Cerebellar nuclear complex (tissue), 1 donor: ENCODE results near the gene HMCN2.
A peak's percentile ranks its signal among the peaks of the same experiment; 100 is the strongest.
"Not testable (repeated sequence)": the region's sequence is repeated elsewhere in the genome, so short reads cannot be mapped to it uniquely, and the experiment has no call there.

Experiments
- DNase-seq, 2 experiments: peaks; one replicate each; lab custom pipeline; 2025; lab: John Stamatoyannopoulos, UW

HMCN2 gene

DNA sequence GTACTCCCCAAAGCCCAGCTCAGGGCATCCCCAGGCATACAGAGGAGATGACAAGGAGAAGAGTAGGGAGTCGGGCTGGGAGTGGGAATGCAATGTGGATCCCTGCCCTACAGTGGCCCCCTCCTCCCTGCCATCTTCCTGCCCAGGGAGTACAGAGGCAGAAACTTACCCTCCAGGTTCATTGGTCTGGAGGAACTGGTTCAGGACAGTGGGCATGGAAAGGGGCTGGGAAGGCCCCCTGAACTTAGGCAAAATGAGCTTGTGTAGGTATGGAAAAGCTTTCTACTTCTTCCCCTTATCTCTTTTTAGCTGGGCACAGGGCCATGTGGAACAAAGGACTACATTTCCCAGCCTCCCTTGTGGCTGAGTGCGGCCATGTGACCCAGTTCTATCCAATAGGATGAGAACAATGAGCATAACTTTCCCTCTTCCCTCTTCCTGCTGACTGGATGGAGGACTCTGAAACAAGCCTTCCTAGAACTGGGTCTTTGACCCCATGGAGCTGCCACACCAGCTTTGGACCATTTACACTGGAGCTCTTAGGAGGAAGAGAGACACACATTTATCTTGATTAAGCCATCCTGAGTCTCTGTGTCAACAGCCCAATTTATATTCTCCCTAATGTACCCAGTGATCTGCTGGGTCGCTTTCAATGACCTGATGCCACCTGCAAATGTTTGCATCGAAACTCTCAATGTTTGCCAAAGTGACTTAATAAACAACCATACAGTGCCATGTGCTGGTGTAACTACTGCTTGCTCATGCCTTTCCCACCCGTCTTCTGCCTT, 25.0 kb upstream of the HMCN2 start:
- DNase-seq = peak in 1 of 2 experiments; percentile 50

DNA sequence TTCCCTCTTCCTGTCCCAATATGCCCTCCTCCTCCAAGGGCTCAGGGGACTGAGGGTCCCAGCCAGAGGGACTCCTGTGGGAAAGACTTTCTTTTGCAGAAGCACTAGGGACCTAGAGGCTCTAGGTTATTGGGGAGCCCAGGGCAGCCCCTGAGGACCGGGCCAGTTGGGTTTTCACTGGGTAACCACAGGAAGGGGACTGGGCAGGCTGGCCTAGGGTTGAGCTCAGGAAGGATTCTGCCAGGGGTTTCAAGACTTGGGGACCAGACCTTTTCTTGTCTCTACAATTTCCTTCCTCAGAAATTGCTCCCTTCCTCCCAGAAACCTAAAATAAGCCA, 24.4 kb upstream of the HMCN2 start:
- DNase-seq = no peak

- no peak for DNase-seq
Measured at GRCh38 chr9:130242270-130243014, 23.1 kb upstream of the HMCN2 start.

- peak in 1 of 2 experiments; percentile 47 for DNase-seq
Measured at GRCh38 chr9:130243015-130243881, 22.3 kb upstream of the HMCN2 start.

GRCh38 chr9:130243882-130244170, 21.7 kb upstream of the HMCN2 start:
- no peak for DNase-seq

- no peak for DNase-seq
Measured at GRCh38 chr9:130244548-130245165, 20.9 kb upstream of the HMCN2 start.

DNA sequence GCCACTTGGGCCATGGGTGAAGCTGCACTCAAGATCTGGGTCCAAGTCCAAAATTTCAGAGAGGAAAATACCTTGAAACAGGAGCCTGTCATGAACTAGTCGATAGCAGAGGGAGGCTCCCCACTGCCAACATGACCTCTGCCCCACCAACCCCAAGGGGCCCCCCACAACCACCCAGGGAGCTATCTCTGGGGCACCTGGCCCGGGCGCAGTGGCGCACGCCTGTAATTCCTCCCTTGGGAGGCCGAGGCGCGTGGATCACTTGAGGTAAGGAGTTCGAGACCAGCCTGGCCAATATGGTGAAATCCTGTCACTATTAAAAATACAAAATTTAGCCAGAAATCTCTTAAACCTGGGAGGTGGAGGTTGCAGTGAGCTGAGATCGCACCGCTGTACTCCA, 20.1 kb upstream of the HMCN2 start:
- no peak for DNase-seq

DNA sequence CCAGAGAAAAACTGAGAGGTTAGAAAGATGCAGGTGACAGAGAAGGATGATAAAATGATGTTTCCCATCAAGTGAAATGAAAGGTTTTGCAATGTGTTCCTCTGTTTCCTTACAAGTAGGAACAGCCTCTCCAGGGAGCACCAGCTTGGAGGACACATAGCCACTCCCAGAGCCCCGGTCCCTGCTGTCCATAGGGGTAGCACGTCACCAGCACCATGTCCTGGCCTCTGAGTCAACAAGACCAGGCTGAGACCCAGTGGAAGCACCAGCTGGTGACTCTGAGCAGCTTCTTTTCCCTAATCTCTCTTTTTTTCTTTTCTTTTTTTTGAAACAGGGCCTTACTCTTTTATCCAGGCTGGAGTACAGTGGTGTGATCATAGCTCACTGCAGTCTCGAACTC, 19.4 kb upstream of the HMCN2 start:
- no peak for DNase-seq

- no peak for DNase-seq
Measured at GRCh38 chr9:130254747-130255630, 10.6 kb upstream of the HMCN2 start.

DNA sequence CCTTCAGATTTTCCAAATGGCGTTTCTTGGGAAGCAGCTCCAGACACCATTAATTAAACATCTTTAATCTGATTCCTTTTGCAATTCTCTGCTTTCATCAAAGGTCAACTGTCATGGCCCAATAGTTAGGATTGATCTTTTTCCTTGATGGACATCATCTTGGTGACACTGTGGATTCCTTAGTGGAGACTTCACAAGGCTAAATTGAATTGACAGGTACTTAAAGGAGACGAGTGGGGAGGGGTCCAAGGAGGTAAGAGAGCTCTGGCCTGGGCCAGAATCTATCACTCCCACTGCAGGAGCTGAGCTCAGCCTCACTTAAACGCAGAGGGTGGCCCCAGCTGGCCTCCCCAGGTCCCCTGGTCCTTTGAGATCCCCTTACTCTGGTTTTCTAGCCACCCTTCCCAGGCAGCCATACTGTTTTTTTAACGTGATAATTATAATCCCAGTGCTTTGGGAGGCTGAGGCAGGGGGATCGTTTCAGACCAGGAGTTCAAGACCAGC, 9.9 kb upstream of the HMCN2 start:
- DNase-seq = no peak

DNA sequence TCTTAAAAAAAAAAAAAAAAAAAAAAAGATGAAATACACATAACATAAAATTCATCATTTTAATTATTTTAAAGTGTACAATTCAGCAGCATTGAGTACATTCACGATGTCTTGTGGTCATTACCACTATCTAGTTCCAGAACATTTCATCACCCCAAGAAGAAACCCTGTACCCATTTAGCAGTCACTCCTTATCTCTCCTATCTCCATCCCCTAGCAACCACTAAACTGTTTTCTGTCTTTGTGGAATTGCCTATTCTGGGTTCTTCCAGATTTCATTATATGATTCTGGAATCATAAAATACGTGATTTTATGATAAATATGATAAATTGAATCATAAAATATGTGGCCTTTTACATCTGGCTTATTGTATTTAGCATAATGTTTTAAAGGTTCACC, 8.9 kb upstream of the HMCN2 start:
- no peak for DNase-seq

GRCh38 chr9:130258137-130258536, 7.4 kb upstream of the HMCN2 start:
- DNase-seq = not testable (repeated sequence)

DNA sequence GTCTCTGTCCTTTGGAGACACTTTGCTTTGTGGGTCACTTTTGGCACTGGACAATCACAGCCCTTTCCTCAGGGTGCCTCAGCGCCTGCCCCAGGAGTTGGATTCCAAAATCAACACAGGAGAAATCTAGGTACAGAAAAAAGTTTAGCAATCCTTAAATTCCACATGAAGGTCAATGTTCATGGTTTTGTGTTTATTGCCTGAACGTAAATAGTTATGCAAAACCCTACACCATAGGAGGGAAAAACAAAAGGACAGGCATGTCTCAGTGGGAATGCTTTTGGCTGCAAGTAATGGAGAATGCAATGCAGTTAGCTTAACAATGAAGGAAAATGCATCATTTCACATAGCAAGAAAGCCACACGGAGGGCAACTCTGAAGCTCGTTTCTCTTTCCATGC, 6.5 kb upstream of the HMCN2 start:
- DNase-seq = no peak

DNA sequence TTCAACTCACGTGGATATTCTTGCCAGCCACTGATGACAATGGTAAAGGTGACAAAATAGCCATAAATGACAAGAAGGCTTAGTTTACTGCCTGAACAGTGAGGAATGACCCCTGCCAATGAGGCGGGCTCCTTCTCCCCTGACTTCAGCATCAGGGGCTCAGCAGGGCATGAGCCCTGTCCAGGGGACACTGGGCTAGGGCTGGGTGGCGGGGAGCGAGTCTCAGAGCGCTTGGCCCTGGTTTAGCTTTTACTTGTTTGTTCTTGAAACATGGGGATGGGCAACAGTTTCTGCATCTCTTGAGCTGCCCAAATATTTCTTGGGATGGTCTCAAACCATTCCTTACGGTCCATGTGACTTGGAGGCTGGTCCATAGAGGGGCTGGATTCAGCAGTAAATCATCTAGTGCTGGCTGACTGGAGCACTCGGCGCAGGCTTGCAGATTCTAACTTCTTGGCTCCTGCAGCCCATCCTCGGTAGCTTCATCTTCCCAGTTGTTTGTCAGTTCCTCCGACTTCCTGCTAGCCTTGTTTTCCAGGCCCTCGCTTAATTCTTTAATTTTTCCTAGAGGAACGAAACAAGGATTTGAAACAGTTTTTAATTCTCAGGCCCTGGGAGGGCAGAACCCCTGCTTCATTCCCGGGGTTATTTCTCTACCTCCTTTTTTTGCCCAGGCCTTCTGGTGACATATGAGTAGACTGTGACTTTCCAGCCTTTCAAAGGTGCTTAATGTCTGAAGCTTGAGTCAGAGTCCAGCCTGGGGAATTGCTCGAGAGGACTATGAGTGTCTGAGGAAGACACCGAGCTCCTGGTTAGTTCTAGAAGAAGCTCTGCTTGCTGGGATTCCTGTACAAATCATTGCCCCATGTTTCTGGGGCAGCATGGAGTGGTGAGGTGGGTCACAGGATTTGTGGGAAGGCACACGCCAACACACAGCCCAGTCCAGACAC, 4.5 kb upstream of the HMCN2 start:
- DNase-seq = no peak

GRCh38 chr9:130262061-130262745, 3.4 kb upstream of the HMCN2 start:
- DNase-seq = no peak

- no peak for DNase-seq
Measured at GRCh38 chr9:130262771-130263170, 2.8 kb upstream of the HMCN2 start.

GRCh38 chr9:130263601-130264413, 1.8 kb upstream of the HMCN2 start:
- DNase-seq = no peak
